HK-2 (cell line): ENCODE results near the gene ARFGAP3.

Experiments used
- DNase-seq: peaks from one replicate; pipeline ENCODE4 v3.0.0-alpha.2; 2018; ENCODE audit not compliant: unreplicated experiment

ARFGAP3 gene

GRCh38 chr22:42863349-42863961 is 6.4 kb upstream of the ARFGAP3 start:
- DNase-seq: peak; percentile 42

- no peak for DNase-seq
These were observed 5.1 kb upstream of the ARFGAP3 start for GRCh38 chr22:42862045-42862734.

- DNase-seq: no peak
These were observed 3.9 kb upstream of the ARFGAP3 start for GRCh38 chr22:42860968-42861367.

- peak; percentile 35 for DNase-seq
These were observed 890 bp upstream of the ARFGAP3 start for GRCh38 chr22:42857845-42858481.

- peak; percentile 39 for DNase-seq
These were observed 751 bp downstream of the ARFGAP3 start for GRCh38 chr22:42856179-42856864.

- DNase-seq: no peak
These were observed 1.4 kb downstream of the ARFGAP3 start for GRCh38 chr22:42855721-42856120.

GRCh38 chr22:42855211-42855610 is 1.9 kb downstream of the ARFGAP3 start:
- no peak for DNase-seq

- DNase-seq: no peak
These were observed 8.0 kb downstream of the ARFGAP3 start for GRCh38 chr22:42848941-42849550.

GRCh38 chr22:42847110-42847509 is 10.0 kb downstream of the ARFGAP3 start:
- no peak for DNase-seq

GRCh38 chr22:42844756-42845155 is 12.3 kb downstream of the ARFGAP3 start:
- no peak for DNase-seq

GRCh38 chr22:42842658-42843370 is 14.3 kb downstream of the ARFGAP3 start:
- no peak for DNase-seq

- DNase-seq: no peak
These were observed 15.6 kb downstream of the ARFGAP3 start for GRCh38 chr22:42841444-42841843.

- DNase-seq: no peak
These were observed 19.5 kb downstream of the ARFGAP3 start for GRCh38 chr22:42837556-42837955.

- no peak for DNase-seq
These were observed 21.0 kb downstream of the ARFGAP3 start for GRCh38 chr22:42836026-42836425.

- no peak for DNase-seq
These were observed 22.7 kb downstream of the ARFGAP3 start for GRCh38 chr22:42834177-42834949.

- no peak for DNase-seq
These were observed 24.0 kb downstream of the ARFGAP3 start for GRCh38 chr22:42833104-42833503.

- no peak for DNase-seq
These were observed 25.4 kb downstream of the ARFGAP3 start for GRCh38 chr22:42831712-42832111.

- DNase-seq: no peak
These were observed 26.9 kb downstream of the ARFGAP3 start for GRCh38 chr22:42830161-42830560.

- no peak for DNase-seq
These were observed 27.8 kb downstream of the ARFGAP3 start for GRCh38 chr22:42829302-42829701.

GRCh38 chr22:42825796-42826195 is 31.3 kb downstream of the ARFGAP3 start:
- no peak for DNase-seq

GRCh38 chr22:42821386-42821785 is 35.7 kb downstream of the ARFGAP3 start:
- no peak for DNase-seq
